Endothelial cell (in vitro differentiated cells): ENCODE data around the gene SORBS1. TPM values are rescaled to one million over a fixed set of nuclear protein-coding genes. Genes with fewer than 3 reads are reported as not detected.

Source experiments
- DNase-seq: peaks from one replicate; pipeline ENCODE4 v3.0.0; 2021; ENCODE audit warnings: low spot score
- H3K27ac Mint-ChIP-seq: one replicate; pipeline ENCODE4 v1.8.0; 2021; ENCODE audit warnings: mixed read lengths, inconsistent platforms; ENCODE audit not compliant: unreplicated experiment
- H3K27me3 Mint-ChIP-seq: one replicate; pipeline ENCODE4 v1.8.0; 2021; ENCODE audit warnings: mild to moderate bottlenecking, moderate library complexity, mixed read lengths, inconsistent platforms; ENCODE audit not compliant: unreplicated experiment
- H3K36me3 Mint-ChIP-seq: one replicate; pipeline ENCODE4 v1.8.0; 2021; ENCODE audit warnings: mild to moderate bottlenecking, low read depth, mixed read lengths, inconsistent platforms; ENCODE audit not compliant: unreplicated experiment
- H3K4me1 Mint-ChIP-seq: one replicate; pipeline ENCODE4 v1.8.0; 2021; ENCODE audit warnings: mild to moderate bottlenecking, mixed read lengths, inconsistent platforms; ENCODE audit not compliant: unreplicated experiment
- H3K4me3 Mint-ChIP-seq: one replicate; pipeline ENCODE4 v1.8.0; 2021; ENCODE audit warnings: mild to moderate bottlenecking, mixed read lengths, inconsistent platforms; ENCODE audit not compliant: unreplicated experiment
- H3K9me3 Mint-ChIP-seq: one replicate; pipeline ENCODE4 v1.8.0; 2021; ENCODE audit warnings: mixed read lengths, inconsistent platforms; ENCODE audit not compliant: unreplicated experiment
- CTCF ChIP-seq: fragments of 200-600 bp; sonication (generic); IDR thresholded peaks from one replicate; pipeline ENCODE4 v1.5.0; 2021; ENCODE audit warnings: antibody characterized with exemption; ENCODE audit not compliant: unreplicated experiment
- total RNA-seq: library from RNA; stranded (reverse); fragmentation: NEBNext Ultra II Directional; extraction: Animal tissue kit (Norgen Biotek cat#: 25700); gene quantifications from one replicate; pipeline ENCODE4 v1.2.1, GENCODE V29; 2021; ENCODE audit not compliant: unreplicated experiment

The SORBS1 gene
- total RNA-seq, 1 donor from 2014 or later: 103 TPM

- Mint-ChIP-seq H3K27ac (no peak overlapping the region), H3K4me1 (peaks cover 69% of the 10 kb centered on the region), H3K27me3 (peaks cover 5% of the 10 kb centered on the region), H3K4me3 (no peak overlapping the region), H3K9me3 (no peaks in the 10 kb centered on the region), H3K36me3 (peaks cover 8% of the 10 kb centered on the region)
- DNase-seq: no peak
- TF ChIP-seq CTCF: no peak
Measured at GRCh38 chr10:95505641-95506040, 55.5 kb downstream of the SORBS1 start.

GRCh38 chr10:95505084-95505610 is 56.0 kb downstream of the SORBS1 start:
- H3K9me3 Mint-ChIP-seq: no peaks in the 10 kb centered on the region
- H3K27ac Mint-ChIP-seq: no peak overlapping the region

GRCh38 chr10:95504246-95504691 is 56.9 kb downstream of the SORBS1 start:
- H3K9me3 Mint-ChIP-seq: no peaks in the 10 kb centered on the region
- no peak overlapping the region for H3K27ac Mint-ChIP-seq
- DNase-seq: no peak
- H3K27me3 Mint-ChIP-seq: peaks cover 5% of the 10 kb centered on the region
- TF ChIP-seq CTCF: no peak
- peaks cover 67% of the 10 kb centered on the region for H3K4me1 Mint-ChIP-seq
- H3K4me3 Mint-ChIP-seq: no peak overlapping the region
- peaks cover 8% of the 10 kb centered on the region for H3K36me3 Mint-ChIP-seq

More at GRCh38 chr10:95505084-95505610, 56.0 kb downstream of the SORBS1 start:
- no peak for DNase-seq
- no peak overlapping the region for H3K4me3 Mint-ChIP-seq
- TF ChIP-seq CTCF: no peak
- peaks cover 8% of the 10 kb centered on the region for H3K36me3 Mint-ChIP-seq
- H3K4me1 Mint-ChIP-seq: peaks cover 69% of the 10 kb centered on the region
- peaks cover 5% of the 10 kb centered on the region for H3K27me3 Mint-ChIP-seq

- Mint-ChIP-seq H3K4me1 (peaks cover 60% of the 10 kb centered on the region), H3K4me3 (no peak overlapping the region), H3K36me3 (peaks cover 8% of the 10 kb centered on the region), H3K27ac (no peak overlapping the region), H3K27me3 (peaks cover 5% of the 10 kb centered on the region), H3K9me3 (no peaks in the 10 kb centered on the region)
- DNase-seq: no peak
- no peak for TF ChIP-seq CTCF
Measured at GRCh38 chr10:95503526-95503925, 57.6 kb downstream of the SORBS1 start.

GRCh38 chr10:95503001-95503400 is 58.2 kb downstream of the SORBS1 start:
- peaks cover 60% of the 10 kb centered on the region for H3K4me1 Mint-ChIP-seq
- TF ChIP-seq CTCF: no peak
- DNase-seq: no peak
- no peaks in the 10 kb centered on the region for H3K9me3 Mint-ChIP-seq
- H3K27me3 Mint-ChIP-seq: peaks cover 5% of the 10 kb centered on the region
- peak overlapping the region; percentile 76 for H3K27ac Mint-ChIP-seq
- peaks cover 11% of the 10 kb centered on the region for H3K36me3 Mint-ChIP-seq
- H3K4me3 Mint-ChIP-seq: no peak overlapping the region
